HL-60/S4 treated with phorbol 12-myristate 13-acetate at 8.2 ng/mL for 4 days and 3 days (cell line): ENCODE results near the gene GRIK1.

Experiments
- in situ Hi-C: fragments of 300-500 bp; cut with MboI; formaldehyde crosslinking; loops from 2 replicates; pipeline ENCODE4 v1.15.0; 2022; ENCODE audit warnings: low sequenced_read_pairs

The GRIK1 gene

GRCh38 chr21:29914326-29914725 lies 25.5 kb downstream of the GRIK1 start:
- in situ Hi-C loops = no loop called here

- in situ Hi-C loops = no loop called here
Measured at GRCh38 chr21:29909571-29909970, 30.2 kb downstream of the GRIK1 start.

DNA sequence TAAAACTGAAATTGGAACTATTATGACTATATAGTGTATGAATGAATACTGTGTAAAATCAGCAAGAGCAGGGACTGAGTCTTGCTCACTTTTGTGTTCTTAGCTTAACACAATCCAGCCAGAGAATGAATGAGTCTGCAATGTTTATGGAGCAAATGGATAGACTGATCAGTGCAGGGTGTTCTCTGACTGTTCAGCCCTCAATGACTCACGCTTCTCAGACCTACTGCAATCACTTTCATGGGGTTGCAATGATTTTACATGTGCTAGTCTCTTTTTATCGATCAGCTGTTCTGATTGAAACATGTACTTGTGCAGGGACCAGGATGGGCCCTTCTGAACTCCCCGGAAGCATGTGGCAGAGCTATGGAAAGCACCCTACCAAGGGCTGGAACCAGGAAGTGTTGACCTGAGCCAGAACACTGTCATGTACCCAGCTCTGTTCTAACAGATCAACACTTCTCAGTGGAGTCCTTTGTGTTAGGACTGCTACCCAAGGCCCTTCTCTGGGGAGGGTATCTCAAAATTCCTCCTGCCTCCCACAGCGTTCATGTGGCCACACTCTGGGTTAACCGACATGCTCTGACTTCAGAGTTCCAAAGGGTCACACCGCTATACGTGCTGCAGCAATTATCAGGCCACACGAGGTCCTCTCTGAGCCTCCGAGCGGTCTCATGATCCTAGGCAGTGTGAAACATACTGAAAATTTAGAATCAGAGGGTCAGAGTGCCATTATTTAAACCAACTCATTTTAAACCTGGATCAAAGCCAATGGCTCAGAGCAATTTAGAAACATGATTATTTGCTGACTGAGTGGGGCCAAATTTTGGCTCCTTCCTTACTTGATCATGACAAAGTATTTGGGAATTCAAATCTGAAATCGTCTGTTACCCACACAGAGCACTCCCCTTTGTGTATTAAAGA lies 35.2 kb downstream of the GRIK1 start:
- in situ Hi-C loops = no loop called here

DNA sequence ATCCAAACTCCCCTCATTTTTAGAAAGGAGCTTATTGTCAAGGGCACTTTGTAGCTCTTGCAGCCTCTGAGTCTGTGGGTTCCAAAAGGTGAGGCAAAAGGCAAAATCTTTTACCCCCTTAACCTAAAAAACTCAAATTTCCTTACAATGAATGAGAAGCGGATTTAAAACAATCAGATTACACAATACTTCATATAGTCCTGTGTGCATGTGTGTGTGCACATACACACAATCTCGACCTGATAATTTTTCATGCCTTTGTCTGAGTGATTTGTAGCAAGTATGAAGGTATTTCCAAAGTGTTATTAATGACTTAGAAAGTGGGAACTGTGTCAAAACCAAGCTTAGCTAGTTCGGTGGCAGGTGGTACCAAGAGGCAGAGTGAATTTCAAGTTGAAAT lies 42.9 kb downstream of the GRIK1 start:
- in situ Hi-C loops = no loop called here

- in situ Hi-C loops = no loop called here
Measured at GRCh38 chr21:29893687-29894086, 46.1 kb downstream of the GRIK1 start.

DNA sequence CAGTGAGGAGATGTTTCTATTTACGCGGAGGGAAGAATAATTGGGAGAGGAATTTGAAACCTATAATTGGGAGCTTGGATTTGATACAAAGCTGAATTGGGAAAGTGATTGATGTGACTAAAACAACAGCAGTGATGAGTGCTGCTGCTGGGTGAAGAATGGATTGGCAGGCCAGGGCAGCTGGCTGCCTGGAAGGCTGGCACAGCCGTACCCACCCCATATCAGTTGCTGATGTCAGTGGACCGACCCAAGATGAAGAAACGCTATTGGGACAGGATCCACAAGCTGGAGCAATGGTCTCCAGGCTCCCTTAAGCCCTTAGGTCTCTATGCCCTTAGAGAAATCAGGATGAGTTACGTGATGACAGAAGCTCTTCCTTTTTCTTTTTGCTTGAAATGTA lies 47.4 kb downstream of the GRIK1 start:
- in situ Hi-C loops = no loop called here

- in situ Hi-C loops = no loop called here
Measured at GRCh38 chr21:29888437-29888836, 51.4 kb downstream of the GRIK1 start.

DNA sequence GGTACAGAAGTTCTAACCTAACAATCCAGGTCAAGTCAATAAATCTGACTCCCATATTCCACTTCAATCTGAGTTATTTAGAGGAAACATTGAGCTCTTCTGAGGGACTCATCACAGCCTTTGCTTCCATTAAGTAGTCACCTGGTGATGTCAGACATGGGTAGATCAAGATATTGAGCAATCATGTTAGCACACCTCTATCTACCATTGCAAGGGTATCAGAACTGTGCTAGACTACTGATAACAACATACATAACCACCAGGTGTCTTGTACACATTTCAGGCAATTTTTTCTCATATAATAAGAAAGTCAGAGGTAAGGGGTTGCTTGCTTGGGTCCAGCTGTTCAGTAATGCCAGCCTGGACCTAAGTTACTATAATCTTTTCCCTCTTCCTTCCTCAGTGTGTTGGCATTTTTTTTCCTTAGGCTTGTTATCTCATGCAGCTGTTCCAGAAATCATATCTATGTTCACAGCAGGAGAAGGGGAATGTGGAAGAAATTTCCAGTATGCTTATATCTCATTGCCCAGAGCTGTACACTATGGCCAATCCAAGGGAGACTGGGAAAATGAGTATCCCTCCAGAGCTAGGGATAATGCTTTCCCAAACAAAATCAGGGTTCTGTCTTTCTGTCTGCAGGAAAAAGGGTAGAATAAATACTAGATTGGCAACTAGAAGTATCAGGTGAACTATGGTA lies 52.3 kb downstream of the GRIK1 start:
- in situ Hi-C loops = no loop called here

GRCh38 chr21:29885491-29885890 lies 54.3 kb downstream of the GRIK1 start:
- in situ Hi-C loops = no loop called here

GRCh38 chr21:29875873-29876272 lies 63.9 kb downstream of the GRIK1 start:
- in situ Hi-C loops = no loop called here

- in situ Hi-C loops = no loop called here
Measured at GRCh38 chr21:29875036-29875716, 64.6 kb downstream of the GRIK1 start.

DNA sequence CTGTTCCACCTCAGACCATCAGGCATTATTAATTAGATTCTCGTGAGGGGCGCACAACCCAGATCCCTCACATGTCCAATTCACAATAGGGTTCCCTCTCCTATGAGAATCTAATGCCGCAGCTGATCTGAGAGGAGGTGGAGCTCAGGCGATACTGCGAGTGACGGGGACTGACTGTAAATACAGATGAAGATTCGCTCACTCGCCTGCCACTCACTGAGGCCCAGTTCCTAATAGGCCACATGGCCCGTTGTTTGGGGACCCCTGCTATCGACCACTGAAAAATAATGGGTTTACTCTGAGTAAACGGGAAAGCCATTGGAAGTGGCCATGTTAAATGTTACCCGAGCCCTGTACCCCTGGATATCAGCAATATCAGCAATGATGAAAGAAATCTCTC lies 65.9 kb downstream of the GRIK1 start:
- in situ Hi-C loops = no loop called here

GRCh38 chr21:29870814-29871213 lies 69.0 kb downstream of the GRIK1 start:
- in situ Hi-C loops = no loop called here

GRCh38 chr21:29867796-29868195 lies 72.0 kb downstream of the GRIK1 start:
- in situ Hi-C loops = no loop called here

- in situ Hi-C loops = no loop called here
Measured at GRCh38 chr21:29860346-29860745, 79.5 kb downstream of the GRIK1 start.

GRCh38 chr21:29857150-29857549 lies 82.6 kb downstream of the GRIK1 start:
- in situ Hi-C loops = no loop called here

GRCh38 chr21:29854795-29855194 lies 85.0 kb downstream of the GRIK1 start:
- in situ Hi-C loops = no loop called here

- in situ Hi-C loops = no loop called here
Measured at GRCh38 chr21:29851611-29852010, 88.2 kb downstream of the GRIK1 start.

- in situ Hi-C loops = loop anchor here (25.0 kb wide), 1 partner anchor 362 kb away; no protein-coding TSS in a partner anchor
Measured at GRCh38 chr21:29849735-29850176, 90.0 kb downstream of the GRIK1 start.

DNA sequence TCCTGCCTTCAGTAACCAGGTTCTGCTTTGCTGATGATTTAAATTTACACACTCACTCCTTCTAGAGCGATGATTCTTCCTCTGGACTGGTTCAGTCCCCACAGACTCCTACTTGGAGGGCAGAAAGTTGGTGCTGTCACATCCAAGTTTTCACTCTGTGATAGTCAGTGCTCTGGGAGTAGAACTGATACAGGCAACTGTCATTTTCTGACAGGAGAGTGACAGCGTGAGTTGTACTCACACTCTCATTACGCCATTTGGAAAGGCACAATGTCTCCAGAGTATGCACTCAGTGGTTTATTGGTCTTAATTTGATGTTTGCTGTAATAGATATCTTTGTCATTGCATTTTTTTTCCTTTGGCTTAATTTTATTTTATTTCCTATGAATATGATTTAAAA lies 96.0 kb downstream of the GRIK1 start:
- in situ Hi-C loops = loop anchor here (25.0 kb wide), 1 partner anchor 357 kb away; no protein-coding TSS in a partner anchor

DNA sequence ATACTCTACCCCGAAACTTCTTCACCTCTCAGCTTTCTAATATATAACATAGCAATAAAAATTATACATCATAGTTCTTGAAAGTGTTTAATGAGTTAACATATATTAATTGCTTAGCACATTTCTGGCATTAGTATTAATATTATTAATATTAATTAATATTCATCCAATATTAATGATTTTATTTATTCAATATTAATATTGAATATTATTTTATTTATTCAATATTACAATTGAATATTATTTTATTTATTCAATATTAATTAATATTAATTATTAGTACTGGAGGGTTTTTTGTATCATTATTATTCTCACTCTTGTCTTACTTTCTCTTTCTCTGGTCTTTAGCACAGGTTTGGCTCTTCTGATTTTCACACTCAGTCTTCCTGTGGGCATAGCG lies 105.2 kb downstream of the GRIK1 start:
- in situ Hi-C loops = loop anchor here (25.0 kb wide), 1 partner anchor 347 kb away; no protein-coding TSS in a partner anchor
